Ecto neural progenitor cell (in vitro differentiated cells): Measurements from ENCODE around the gene ASIC2.
A peak's percentile ranks its signal among the peaks of the same experiment; 100 is the strongest.

Experiments used
- DNase-seq: peaks from one replicate; pipeline ENCODE4 v3.0.0-alpha.2; 2018; ENCODE audit warnings: low spot score

Gene ASIC2

GRCh38 chr17:33057564-33057963 is 235.5 kb downstream of the ASIC2 start:
- no peak for DNase-seq

GRCh38 chr17:33056399-33057146 is 236.5 kb downstream of the ASIC2 start:
- DNase-seq: no peak

DNA sequence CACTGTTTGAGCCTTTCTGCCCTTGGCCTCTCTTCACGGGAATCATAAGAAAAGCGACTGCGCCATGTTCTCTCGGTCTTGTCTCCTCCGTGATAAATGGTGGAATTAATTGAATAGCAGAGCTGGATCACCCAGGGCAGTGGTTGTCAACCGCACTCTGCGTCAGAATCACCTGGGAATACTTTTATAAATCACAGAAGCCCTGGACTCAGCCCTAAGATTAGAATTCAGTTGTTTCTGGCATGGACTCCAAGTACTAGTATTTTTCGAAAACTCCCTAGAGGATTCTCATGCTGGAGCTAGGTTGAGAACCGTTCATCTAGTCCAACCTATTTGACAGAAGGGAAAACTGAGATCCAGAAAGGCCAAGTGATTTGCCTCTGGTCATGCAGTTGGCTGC is 237.3 kb downstream of the ASIC2 start:
- DNase-seq: peak; percentile 20

DNA sequence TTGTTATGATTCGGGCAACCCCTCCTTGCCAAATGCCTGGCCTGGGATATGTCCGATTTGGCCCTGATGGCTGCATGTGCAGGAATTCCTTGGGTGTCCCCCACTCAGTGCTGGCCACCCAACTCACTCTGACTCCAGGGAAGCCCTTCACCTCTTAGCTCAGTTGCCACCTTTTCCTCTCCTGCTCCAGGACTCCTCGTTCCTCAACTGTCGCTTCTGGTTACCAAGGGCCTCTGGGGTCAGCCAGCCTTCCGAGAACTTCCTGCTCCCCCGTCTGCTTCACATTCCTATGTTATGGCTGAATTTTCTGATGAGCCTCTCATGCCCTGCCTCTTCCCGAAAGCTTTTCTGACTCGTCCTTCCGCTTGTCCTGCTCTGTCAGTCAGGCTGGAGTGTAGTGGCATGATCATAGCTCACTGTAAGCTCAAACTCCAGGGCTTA is 237.9 kb downstream of the ASIC2 start:
- DNase-seq: peak; percentile 38

DNA sequence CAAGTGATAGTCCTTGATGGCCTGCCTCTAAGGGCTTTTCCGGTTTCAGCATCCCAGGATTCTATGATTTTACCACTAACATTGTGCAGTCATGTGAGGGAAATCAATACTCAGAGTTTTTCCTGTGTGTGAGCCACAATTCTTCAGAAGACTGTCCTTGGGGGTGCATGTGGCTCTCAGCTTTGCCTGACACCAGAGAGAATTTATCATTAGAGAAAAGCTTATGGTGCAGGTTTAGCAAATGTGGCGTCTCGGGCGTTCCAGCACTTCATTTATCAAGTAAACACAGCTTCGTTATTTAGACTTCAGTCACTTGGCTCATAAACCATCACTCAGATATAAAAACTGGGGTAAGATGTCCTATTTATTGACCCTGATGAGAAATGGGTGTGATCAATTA is 238.7 kb downstream of the ASIC2 start:
- DNase-seq: no peak

- DNase-seq: no peak
Measured at GRCh38 chr17:33053676-33054075, 239.4 kb downstream of the ASIC2 start.

DNA sequence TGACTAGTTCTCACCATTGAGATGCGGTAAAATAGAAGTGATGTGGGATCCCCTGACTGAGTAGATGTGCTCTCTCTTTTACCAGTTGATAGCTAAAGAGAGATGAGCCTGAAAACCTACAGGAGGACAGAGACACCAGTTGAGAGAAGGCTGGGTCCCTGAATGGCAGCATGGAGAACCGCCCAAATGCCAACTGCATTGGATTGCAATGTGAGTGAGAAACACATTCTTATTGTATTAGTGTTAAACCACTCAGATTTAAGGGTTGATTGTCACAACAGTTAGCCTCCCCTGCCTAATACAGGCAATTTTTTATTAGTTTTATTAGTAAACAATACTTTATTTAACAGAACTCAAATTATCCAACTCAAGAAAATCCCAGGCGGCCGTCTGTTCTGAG is 240.2 kb downstream of the ASIC2 start:
- DNase-seq: no peak

GRCh38 chr17:33050611-33051140 is 242.4 kb downstream of the ASIC2 start:
- DNase-seq: no peak

DNA sequence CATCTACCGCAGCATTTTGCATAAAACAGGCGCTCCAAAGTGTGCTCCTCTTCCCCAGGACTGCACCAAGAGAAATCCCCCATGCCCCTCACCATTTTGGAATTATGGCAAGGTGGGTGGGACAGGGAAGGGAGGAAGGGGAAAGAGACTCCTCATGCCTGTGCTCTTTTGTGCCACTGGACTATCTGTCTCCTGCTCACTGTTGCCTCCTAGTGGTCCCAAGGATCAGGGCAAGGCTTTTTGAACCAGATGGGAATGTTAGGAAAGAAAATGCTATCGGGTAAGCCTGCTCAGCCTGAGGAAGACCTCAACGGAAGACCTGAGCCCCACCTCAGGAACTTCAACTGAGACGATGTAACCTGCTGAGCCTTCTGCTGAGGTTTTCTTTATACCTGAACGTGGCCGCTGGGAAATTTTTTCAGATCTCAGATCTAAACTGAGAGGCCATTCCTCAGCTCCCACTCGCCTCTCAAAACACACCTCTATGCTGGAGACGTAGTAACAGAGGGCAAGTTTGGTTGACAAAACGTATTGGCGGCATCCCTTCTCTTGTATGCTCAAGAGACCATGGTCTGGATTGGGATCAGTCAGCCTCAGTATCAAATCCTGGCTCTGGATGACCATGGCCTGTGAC is 243.2 kb downstream of the ASIC2 start:
- peak; percentile 72 for DNase-seq

GRCh38 chr17:33046361-33047255 is 246.5 kb downstream of the ASIC2 start:
- peak; percentile 65 for DNase-seq

DNA sequence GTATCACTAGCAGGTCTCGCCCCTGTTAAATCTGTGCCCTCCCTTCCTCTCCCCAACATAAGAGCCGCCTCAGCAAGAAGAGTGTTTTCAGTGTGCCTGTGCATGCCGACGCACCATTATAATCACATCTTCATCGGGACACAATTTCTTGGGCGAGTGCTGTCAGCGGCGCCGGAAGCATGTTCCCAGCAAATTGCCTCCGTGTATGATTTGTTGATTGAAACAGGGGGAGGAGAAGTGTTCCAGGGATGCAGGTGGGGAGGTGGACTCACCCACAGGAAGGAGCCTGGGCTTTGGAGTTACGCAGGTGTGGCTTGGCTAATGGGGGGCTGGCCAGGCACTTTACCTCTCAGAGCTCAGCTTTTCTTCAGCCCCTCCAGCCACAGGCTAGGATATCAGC is 247.9 kb downstream of the ASIC2 start:
- DNase-seq: no peak

DNA sequence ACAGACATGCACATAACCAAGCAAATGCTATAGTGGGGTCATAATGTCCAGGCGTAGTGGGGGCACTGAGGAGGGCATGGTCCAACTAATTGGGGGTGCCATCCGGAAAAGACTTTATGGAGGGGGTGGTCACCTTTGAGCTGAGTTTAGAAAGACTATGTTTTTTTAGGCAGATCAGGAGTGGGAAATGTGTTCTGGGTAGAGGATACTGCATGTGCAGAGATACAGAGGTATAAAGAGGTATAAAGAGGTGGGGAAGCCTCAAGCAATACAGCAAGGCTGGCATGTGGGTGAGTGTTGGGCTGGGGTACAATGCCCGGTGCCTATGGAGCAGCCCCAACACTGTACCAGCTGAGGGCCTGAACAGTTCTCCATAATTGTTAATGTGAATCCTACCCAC is 248.3 kb downstream of the ASIC2 start:
- DNase-seq: no peak

DNA sequence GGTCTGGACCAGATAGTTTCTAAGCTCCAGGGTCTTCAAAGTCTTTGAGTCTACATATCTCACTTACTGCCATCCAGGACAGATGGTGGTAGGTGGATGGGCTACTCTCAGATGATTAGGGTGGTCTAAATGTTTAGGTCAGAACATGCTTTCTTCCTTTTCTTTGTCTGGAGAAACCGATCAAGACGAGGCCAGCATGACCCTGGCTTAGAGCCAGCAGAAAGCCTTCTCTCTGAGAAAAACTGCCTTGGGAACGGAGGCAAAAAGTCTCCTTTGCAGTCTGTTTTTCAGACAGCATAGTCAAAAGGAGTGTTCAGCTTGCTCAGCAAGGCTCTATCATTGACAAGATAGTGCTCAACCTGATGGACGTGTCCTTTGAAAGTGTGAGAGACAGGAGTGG is 252.6 kb downstream of the ASIC2 start:
- DNase-seq: no peak

DNA sequence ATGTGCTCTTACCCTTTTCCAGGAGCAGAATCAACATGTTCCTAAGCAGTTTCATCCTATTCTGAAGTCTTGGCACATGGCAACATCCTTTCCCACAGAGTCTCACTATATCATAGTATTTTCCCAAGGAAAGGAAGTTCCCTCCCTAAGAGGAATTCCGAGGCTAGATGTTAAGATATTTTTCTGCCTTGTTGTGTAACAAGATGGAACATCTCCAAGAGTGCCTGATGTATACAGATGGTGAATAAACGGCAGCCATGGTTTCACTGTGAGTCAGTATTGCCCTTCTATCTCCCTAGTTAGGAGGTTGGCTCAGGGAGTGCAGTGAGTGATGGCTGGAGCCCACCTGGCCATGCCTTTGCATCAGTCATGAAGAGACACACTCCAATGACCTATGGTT is 253.2 kb downstream of the ASIC2 start:
- DNase-seq: no peak

- DNase-seq: peak; percentile 88
Measured at GRCh38 chr17:33038740-33039139, 254.4 kb downstream of the ASIC2 start.

- no peak for DNase-seq
Measured at GRCh38 chr17:33033176-33033575, 259.9 kb downstream of the ASIC2 start.

DNA sequence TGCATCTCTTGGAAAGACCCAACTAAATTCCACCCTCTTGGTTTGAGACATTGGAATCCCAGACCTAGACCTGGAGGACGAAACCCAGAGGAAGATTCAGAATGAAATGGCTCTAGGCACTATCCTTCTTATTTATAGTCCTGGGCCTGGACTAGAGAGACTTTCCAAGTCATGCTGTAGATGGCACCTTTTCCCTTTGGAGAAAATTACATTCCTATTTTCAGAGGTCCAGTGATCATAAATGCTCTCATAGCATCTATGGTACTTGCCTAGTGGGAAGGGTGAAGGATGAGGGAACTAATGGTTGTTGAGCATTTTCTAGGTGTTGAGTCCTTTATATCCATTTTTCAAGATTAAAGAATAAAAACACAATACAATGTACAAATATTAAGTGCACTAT is 264.3 kb downstream of the ASIC2 start:
- no peak for DNase-seq

DNA sequence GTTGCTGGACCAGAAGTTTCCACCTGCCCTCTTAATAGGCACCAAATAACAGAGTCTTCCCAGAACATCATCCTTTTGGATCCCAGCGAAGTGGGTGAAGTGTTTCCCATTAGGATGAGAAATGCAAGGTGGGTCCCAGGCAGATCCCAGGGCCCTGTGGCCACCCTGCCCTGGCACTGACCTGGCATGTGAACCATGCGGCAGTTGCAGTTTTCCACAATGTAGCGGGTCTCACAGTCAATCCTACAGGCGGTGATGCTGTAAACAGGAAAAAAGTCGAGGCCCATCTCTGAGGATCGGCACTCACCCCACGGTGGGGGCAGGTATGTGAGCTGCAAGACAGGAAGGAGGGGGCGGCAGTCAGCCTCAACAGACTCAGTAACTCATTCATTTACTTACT is 265.0 kb downstream of the ASIC2 start:
- no peak for DNase-seq

DNA sequence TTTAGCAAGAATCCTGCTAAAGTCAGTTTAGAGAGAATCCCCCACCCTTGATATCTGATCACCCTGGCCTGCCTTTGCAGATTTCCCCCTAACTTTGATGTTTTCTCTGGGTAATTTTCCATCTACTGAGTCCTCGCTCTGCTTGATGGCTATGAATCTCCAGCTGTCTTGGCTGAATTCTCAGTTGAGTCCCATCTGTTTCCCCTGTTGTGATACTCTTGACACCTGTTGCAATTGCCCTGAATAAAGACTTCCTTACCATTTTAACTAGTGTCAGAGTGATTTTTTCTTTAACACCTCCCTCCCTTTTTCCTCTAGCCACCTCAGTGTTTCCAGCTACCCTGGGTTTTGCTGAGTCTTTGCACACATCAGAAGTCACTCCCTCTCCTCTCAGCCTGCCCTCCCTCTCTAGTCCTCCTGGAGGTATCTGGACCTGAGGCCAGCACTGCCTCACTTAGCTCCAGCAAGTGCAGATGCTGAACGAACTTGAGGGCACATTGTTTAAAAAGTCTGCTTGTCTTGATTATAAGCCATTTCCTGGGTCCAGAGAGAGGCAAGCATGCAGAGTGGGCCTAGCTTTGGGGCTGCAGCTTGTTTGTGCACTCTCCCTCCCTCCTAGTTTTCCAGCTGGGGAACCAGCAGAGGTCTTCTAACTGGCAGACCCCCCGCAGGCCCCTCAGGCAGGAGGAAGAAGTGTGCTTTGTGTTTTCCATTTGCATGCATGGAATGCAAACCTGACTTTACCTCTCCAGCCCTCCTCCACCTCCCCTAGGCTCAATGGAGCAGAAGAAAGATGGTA is 268.2 kb downstream of the ASIC2 start:
- DNase-seq: no peak

DNA sequence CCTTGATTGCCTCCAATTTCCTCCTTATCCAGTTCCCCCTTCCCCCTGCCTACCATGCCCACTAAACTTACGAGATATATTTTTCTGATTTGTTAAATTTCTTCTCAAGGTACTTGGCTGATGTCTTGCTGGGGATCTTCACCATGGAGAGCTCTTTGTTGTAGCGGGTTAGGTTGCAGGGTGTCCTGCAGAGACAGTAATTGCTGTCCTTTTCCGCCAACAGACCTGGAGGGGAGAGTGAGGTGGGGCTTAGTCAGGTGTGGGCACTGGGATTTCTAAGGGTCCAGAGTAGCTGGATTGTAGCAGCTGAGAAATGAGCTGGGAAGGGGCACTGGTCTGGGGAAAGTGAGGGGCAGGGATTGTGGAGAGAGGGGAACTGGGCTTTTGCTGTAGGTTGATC is 269.3 kb downstream of the ASIC2 start:
- DNase-seq: no peak

- DNase-seq: no peak
Measured at GRCh38 chr17:33021731-33022408, 271.2 kb downstream of the ASIC2 start.
